ENCODE measurements around the gene RGS6. TPM values are rescaled to one million over a fixed set of nuclear protein-coding genes. Genes with fewer than 3 reads are reported as not detected.

Gene RGS6
- total and polyA plus RNA-seq, 2 donors (not counting 1 experiment from before 2014, with no cell fraction given): not detected

GRCh38 chr14:72318648-72319047 is 386.4 kb downstream of the RGS6 start:
- H3K4me1 ChIP-seq (ENCODE audit: control insufficient read depth, extremely low read depth, insufficient read depth, low read length): no peaks in the 10 kb centered on the region
- no peaks in the 10 kb centered on the region for H3K9me3 ChIP-seq (ENCODE audit: control insufficient read depth, insufficient read depth, low read depth, low read length)
- no peaks in the 10 kb centered on the region for H3K36me3 ChIP-seq (ENCODE audit: control insufficient read depth, insufficient read depth, low read length)
- no peak overlapping the region for H3K9ac ChIP-seq (ENCODE audit: insufficient read depth, low read length)
- no peak overlapping the region for H3K4me2 ChIP-seq (ENCODE audit: extremely low read depth, insufficient read depth, low read length)
- no peaks in the 10 kb centered on the region for H3K27me3 ChIP-seq (ENCODE audit: control insufficient read depth, insufficient read depth, low read length)
- DNase-seq (ENCODE audit: low read depth in 2 of 2): no peak
- TF ChIP-seq CTCF (conservative IDR thresholded peaks at IDR 0.05 in 1 of 2, IDR thresholded peaks at IDR 0.05 in 1 of 2; ENCODE audit: low read depth in 1 of 2, low read length in 2 of 2) (no peak), EZH2 (IDR thresholded peaks at IDR 0.05; ENCODE audit: low read length, missing control alignments) (no peak)
- no peak overlapping the region for H3K4me3 ChIP-seq (replicated peaks in 1 of 4; ENCODE audit: control extremely low read depth in 1 of 4, insufficient read depth in 1 of 4, low read depth in 3 of 4, low read length in 4 of 4)
- H3K27ac ChIP-seq (ENCODE audit: insufficient read depth, low read length): no peak overlapping the region
- H3K79me2 ChIP-seq (ENCODE audit: control insufficient read depth, insufficient read depth, low read length): no peaks in the 10 kb centered on the region
- H2AFZ ChIP-seq (ENCODE audit: low read length): no peak overlapping the region
- no peaks in the 10 kb centered on the region for H4K20me1 ChIP-seq (ENCODE audit: control insufficient read depth, extremely low read depth, insufficient read depth, low read length)

- no peak overlapping the region for H2AFZ ChIP-seq (ENCODE audit: low read length)
- H3K27me3 ChIP-seq (ENCODE audit: control insufficient read depth, insufficient read depth, low read length): no peaks in the 10 kb centered on the region
- H3K9me3 ChIP-seq (ENCODE audit: control insufficient read depth, insufficient read depth, low read depth, low read length): no peaks in the 10 kb centered on the region
- H3K4me1 ChIP-seq (ENCODE audit: control insufficient read depth, extremely low read depth, insufficient read depth, low read length): no peaks in the 10 kb centered on the region
- no peak overlapping the region for H3K9ac ChIP-seq (ENCODE audit: insufficient read depth, low read length)
- no peaks in the 10 kb centered on the region for H3K36me3 ChIP-seq (ENCODE audit: control insufficient read depth, insufficient read depth, low read length)
- no peaks in the 10 kb centered on the region for H3K79me2 ChIP-seq (ENCODE audit: control insufficient read depth, insufficient read depth, low read length)
- H4K20me1 ChIP-seq (ENCODE audit: control insufficient read depth, extremely low read depth, insufficient read depth, low read length): no peaks in the 10 kb centered on the region
- TF ChIP-seq EZH2 (IDR thresholded peaks at IDR 0.05; ENCODE audit: low read length, missing control alignments) (no peak), CTCF (conservative IDR thresholded peaks at IDR 0.05 in 1 of 2, IDR thresholded peaks at IDR 0.05 in 1 of 2; ENCODE audit: low read depth in 1 of 2, low read length in 2 of 2) (no peak)
- H3K4me2 ChIP-seq (ENCODE audit: extremely low read depth, insufficient read depth, low read length): no peak overlapping the region
- no peak for DNase-seq (ENCODE audit: low read depth in 2 of 2)
- H3K27ac ChIP-seq (ENCODE audit: insufficient read depth, low read length): no peak overlapping the region
- no peak overlapping the region for H3K4me3 ChIP-seq (replicated peaks in 1 of 4; ENCODE audit: control extremely low read depth in 1 of 4, insufficient read depth in 1 of 4, low read depth in 3 of 4, low read length in 4 of 4)
Measured at GRCh38 chr14:72332046-72332445, 399.8 kb downstream of the RGS6 start.

GRCh38 chr14:72332871-72333270 is 400.6 kb downstream of the RGS6 start:
- Histone ChIP-seq H3K27me3 (ENCODE audit: control insufficient read depth, insufficient read depth, low read length) (no peaks in the 10 kb centered on the region), H2AFZ (ENCODE audit: low read length) (no peak overlapping the region), H4K20me1 (ENCODE audit: control insufficient read depth, extremely low read depth, insufficient read depth, low read length) (no peaks in the 10 kb centered on the region), H3K4me1 (ENCODE audit: control insufficient read depth, extremely low read depth, insufficient read depth, low read length) (no peaks in the 10 kb centered on the region), H3K27ac (ENCODE audit: insufficient read depth, low read length) (no peak overlapping the region), H3K4me2 (ENCODE audit: extremely low read depth, insufficient read depth, low read length) (no peak overlapping the region), H3K9ac (ENCODE audit: insufficient read depth, low read length) (no peak overlapping the region), H3K9me3 (ENCODE audit: control insufficient read depth, insufficient read depth, low read depth, low read length) (no peaks in the 10 kb centered on the region), H3K36me3 (ENCODE audit: control insufficient read depth, insufficient read depth, low read length) (no peaks in the 10 kb centered on the region), H3K4me3 (replicated peaks in 1 of 4; ENCODE audit: control extremely low read depth in 1 of 4, insufficient read depth in 1 of 4, low read depth in 3 of 4, low read length in 4 of 4) (no peak overlapping the region), H3K79me2 (ENCODE audit: control insufficient read depth, insufficient read depth, low read length) (no peaks in the 10 kb centered on the region)
- no peak for DNase-seq (ENCODE audit: low read depth in 2 of 2)
- no peak for TF ChIP-seq EZH2 (IDR thresholded peaks at IDR 0.05; ENCODE audit: low read length, missing control alignments)
- no peak for TF ChIP-seq CTCF (conservative IDR thresholded peaks at IDR 0.05 in 1 of 2, IDR thresholded peaks at IDR 0.05 in 1 of 2; ENCODE audit: low read depth in 1 of 2, low read length in 2 of 2)

Data from fibroblast of lung (primary cell).